HCT116 (cell line): ENCODE results near the gene CLIP4. TPM values are rescaled to one million over a fixed set of nuclear protein-coding genes. Genes with fewer than 3 reads are reported as not detected.

Experiments used
- ATAC-seq: fragments of 200-7000 bp; cut with Tn5 transposase; 2 replicates; pipeline ENCODE4 v1.9.1; 2020; ENCODE audit warnings: mild to moderate bottlenecking, moderate library complexity
- BruUV-seq: library from RNA; stranded (reverse); fragments of 400-500 nt; replicated peaks from 2 replicates; lab custom pipeline; 2021; lab: Mats Ljungman, UMichigan
- CTCF ChIA-PET: fragments of 300-600 bp; sonication (Branson Sonifier 250); formaldehyde crosslinking; loops from one replicate; lab custom pipeline; 2021; ENCODE audit warnings: antibody characterized with exemption; lab: Charles Lee
- POLR2A ChIA-PET: fragments of 300-600, 350-600 bp; sonication (Branson Sonifier 250); formaldehyde crosslinking; loops from one replicate; lab custom pipeline; 2021; ENCODE audit warnings: antibody characterized with exemption; lab: Charles Lee
- RAD21 ChIA-PET, 2 experiments: fragments of 300-600 bp; sonication (Branson Sonifier 250); formaldehyde crosslinking; loops; one replicate each; lab custom pipeline; 2023; ENCODE audit warnings: low total read pairs in 2 of 2; ENCODE audit not compliant: uncharacterized antibody in 2 of 2, unreplicated experiment in 2 of 2, low non-redundant PET in 1 of 2; lab: Charles Lee
- DNase-seq: peaks from one replicate; pipeline ENCODE4 v3.0.0-alpha.2; 2010; ENCODE audit warnings: low read depth, low spot score
- H2AFZ ChIP-seq: fragments of 200-600 bp; shearing (Covaris generic), sonication (generic); 2 replicates; pipeline ENCODE4 v1.6.1; 2017; ENCODE audit warnings: low read depth, mixed run types, mixed read lengths, antibody characterized with exemption, low read length; ENCODE audit not compliant: poor library complexity, severe bottlenecking
- H3K27ac ChIP-seq: 2 replicates; pipeline ENCODE4 v1.5.1; 2012; ENCODE audit warnings: low read depth, low read length
- H3K27me3 ChIP-seq: fragments of 200-600 bp; sonication (generic); 2 replicates; pipeline ENCODE4 v1.6.1; 2016; ENCODE audit warnings: mixed run types, low read length, mixed read lengths; ENCODE audit not compliant: insufficient read depth
- H3K36me3 ChIP-seq, 2 experiments: fragments of 200-500 bp in 1 of 2; fragments of 200-600 bp in 1 of 2; sonication (Bioruptor generic) in 1 of 2; sonication (generic) in 1 of 2; 2 replicates each; pipeline versions ENCODE4 v1.5.1 to v1.6.1; 2014 to 2016; ENCODE audit warnings: low read length in 2 of 2, inconsistent platforms in 1 of 2, mixed read lengths in 1 of 2, mixed run types in 1 of 2; ENCODE audit not compliant: insufficient read depth in 2 of 2, control insufficient read depth in 1 of 2
- H3K4me1 ChIP-seq, 2 experiments: fragments of 200-600 bp in 1 of 2; sonication (generic) in 1 of 2; 2 replicates each; pipeline versions ENCODE4 v1.5.1 to v1.6.1; 2012 to 2017; ENCODE audit warnings: low read length in 2 of 2, inconsistent platforms in 1 of 2, mild to moderate bottlenecking in 1 of 2, mixed read lengths in 1 of 2, mixed run types in 1 of 2, moderate library complexity in 1 of 2; ENCODE audit not compliant: insufficient read depth in 2 of 2, control insufficient read depth in 1 of 2
- H3K4me2 ChIP-seq: fragments of 200-600 bp; sonication (generic); 2 replicates; pipeline ENCODE4 v1.6.1; 2017; ENCODE audit warnings: mixed run types, low read length, mixed read lengths
- H3K4me3 ChIP-seq, 2 experiments: fragments of 200-600 bp in 1 of 2; sonication (generic) in 1 of 2; replicated peaks in 1 of 2; 2 replicates each; pipeline ENCODE4 v1.5.1; 2011 to 2016; ENCODE audit warnings: low read length in 2 of 2, control low read depth in 1 of 2, low read depth in 1 of 2, mild to moderate bottlenecking in 1 of 2, mixed read lengths in 1 of 2, mixed run types in 1 of 2
- H3K79me2 ChIP-seq: fragments of 200-600 bp; sonication (generic); 2 replicates; pipeline ENCODE4 v1.6.1; 2017; ENCODE audit warnings: mild to moderate bottlenecking, mixed run types, low read length, moderate library complexity, mixed read lengths; ENCODE audit not compliant: insufficient read depth
- H3K9ac ChIP-seq: fragments of 200-600 bp; sonication (generic); 2 replicates; pipeline ENCODE4 v1.6.1; 2016; ENCODE audit warnings: low read length, mixed read lengths
- H3K9me2 ChIP-seq: fragments of 200-600 bp; sonication (generic), shearing (Covaris generic); 2 replicates; pipeline ENCODE4 v1.6.1; 2017; ENCODE audit warnings: mixed run types, mild to moderate bottlenecking, moderate library complexity; ENCODE audit not compliant: insufficient read depth
- H3K9me3 ChIP-seq, 2 experiments: fragments of 200-500 bp in 1 of 2; fragments of 200-600 bp in 1 of 2; sonication (Bioruptor generic) in 1 of 2; sonication (generic) in 1 of 2; 2 replicates each; pipeline ENCODE4 v1.6.1; 2014 to 2017; ENCODE audit warnings: low read length in 2 of 2, mixed read lengths in 2 of 2, inconsistent platforms in 1 of 2, low read depth in 1 of 2, mild to moderate bottlenecking in 1 of 2, mixed run types in 1 of 2, moderate library complexity in 1 of 2; ENCODE audit not compliant: control insufficient read depth in 1 of 2, insufficient read depth in 1 of 2
- H4K20me1 ChIP-seq: fragments of 200-600 bp; sonication (generic), shearing (Covaris generic); 2 replicates; pipeline ENCODE4 v1.6.1; 2017; ENCODE audit warnings: mixed run types, mild to moderate bottlenecking, moderate library complexity; ENCODE audit not compliant: insufficient read depth
- CBX3 ChIP-seq: IDR thresholded peaks from 2 replicates; pipeline ENCODE4 v1.6.1; 2012; ENCODE audit warnings: low read depth
- ELF1 ChIP-seq: IDR thresholded peaks from 2 replicates; pipeline ENCODE4 v1.6.1; 2012; ENCODE audit warnings: low read depth, borderline replicate concordance
- EZH2 ChIP-seq: fragments of 200-600 bp; sonication (generic); IDR thresholded peaks from 2 replicates; pipeline ENCODE4 v1.6.1; 2017; ENCODE audit warnings: antibody characterized with exemption, mixed run types
- EZH2phosphoT487 ChIP-seq: fragments of 200-600 bp; IDR thresholded peaks from 2 replicates; pipeline ENCODE4 v1.6.1; 2018; ENCODE audit warnings: antibody characterized with exemption, borderline replicate concordance
- POLR2A ChIP-seq: IDR thresholded peaks from 2 replicates; pipeline ENCODE4 v1.7.0; 2011; ENCODE audit warnings: borderline replicate concordance; ENCODE audit not compliant: insufficient read depth, insufficient read length; ENCODE audit errors: extremely low read depth
- POLR2AphosphoS5 ChIP-seq: IDR thresholded peaks from 2 replicates; pipeline ENCODE4 v1.6.1; 2011; ENCODE audit warnings: mild to moderate bottlenecking, low read depth, low read length, moderate library complexity
- SIN3A ChIP-seq: IDR thresholded peaks from 2 replicates; pipeline ENCODE4 v1.6.1; 2012; ENCODE audit warnings: low read depth
- SRF ChIP-seq: IDR thresholded peaks from 2 replicates; pipeline ENCODE4 v1.6.1; 2012; ENCODE audit warnings: low read depth
- YY1 ChIP-seq: IDR thresholded peaks from 2 replicates; pipeline ENCODE4 v1.6.1; 2011; ENCODE audit warnings: low read length, low read depth, moderate library complexity, mild to moderate bottlenecking; ENCODE audit not compliant: insufficient replicate concordance; ENCODE audit errors: extremely low read depth
- ZBTB33 ChIP-seq: IDR thresholded peaks from 2 replicates; pipeline ENCODE4 v1.6.1; 2011; ENCODE audit warnings: mild to moderate bottlenecking, low read length, moderate library complexity; ENCODE audit not compliant: insufficient replicate concordance; ENCODE audit errors: extremely low read depth
- ZNF274 ChIP-seq: fragments of 200-500 bp; sonication (Bioruptor generic); IDR thresholded peaks from 2 replicates; pipeline ENCODE4 v1.6.1; 2014; ENCODE audit warnings: mild to moderate bottlenecking, low read depth, low read length, inconsistent platforms
- intact Hi-C: fragments of 100-400 bp; cut with micrococcal nuclease; formaldehyde crosslinking; loops from 2 replicates; pipeline ENCODE4 v1.10.0; 2022
- total RNA-seq: library from RNA; stranded (reverse); gene quantifications from one replicate; pipeline ENCODE4 v1.2.1, GENCODE V29; 2021; ENCODE audit not compliant: unreplicated experiment
- TF ChIP-seq, protein P1 (sequence below): IDR thresholded peaks from 2 replicates; pipeline ENCODE4 v1.6.1; 2012; ENCODE audit warnings: low read depth
- TF ChIP-seq, protein P2 (sequence below): IDR thresholded peaks from 2 replicates; pipeline ENCODE4 v1.6.1; 2012

CLIP4 gene
- total RNA-seq, 1 experiment from 2014 or later: 27.8 TPM

- TF ChIP-seq, protein P1, sequence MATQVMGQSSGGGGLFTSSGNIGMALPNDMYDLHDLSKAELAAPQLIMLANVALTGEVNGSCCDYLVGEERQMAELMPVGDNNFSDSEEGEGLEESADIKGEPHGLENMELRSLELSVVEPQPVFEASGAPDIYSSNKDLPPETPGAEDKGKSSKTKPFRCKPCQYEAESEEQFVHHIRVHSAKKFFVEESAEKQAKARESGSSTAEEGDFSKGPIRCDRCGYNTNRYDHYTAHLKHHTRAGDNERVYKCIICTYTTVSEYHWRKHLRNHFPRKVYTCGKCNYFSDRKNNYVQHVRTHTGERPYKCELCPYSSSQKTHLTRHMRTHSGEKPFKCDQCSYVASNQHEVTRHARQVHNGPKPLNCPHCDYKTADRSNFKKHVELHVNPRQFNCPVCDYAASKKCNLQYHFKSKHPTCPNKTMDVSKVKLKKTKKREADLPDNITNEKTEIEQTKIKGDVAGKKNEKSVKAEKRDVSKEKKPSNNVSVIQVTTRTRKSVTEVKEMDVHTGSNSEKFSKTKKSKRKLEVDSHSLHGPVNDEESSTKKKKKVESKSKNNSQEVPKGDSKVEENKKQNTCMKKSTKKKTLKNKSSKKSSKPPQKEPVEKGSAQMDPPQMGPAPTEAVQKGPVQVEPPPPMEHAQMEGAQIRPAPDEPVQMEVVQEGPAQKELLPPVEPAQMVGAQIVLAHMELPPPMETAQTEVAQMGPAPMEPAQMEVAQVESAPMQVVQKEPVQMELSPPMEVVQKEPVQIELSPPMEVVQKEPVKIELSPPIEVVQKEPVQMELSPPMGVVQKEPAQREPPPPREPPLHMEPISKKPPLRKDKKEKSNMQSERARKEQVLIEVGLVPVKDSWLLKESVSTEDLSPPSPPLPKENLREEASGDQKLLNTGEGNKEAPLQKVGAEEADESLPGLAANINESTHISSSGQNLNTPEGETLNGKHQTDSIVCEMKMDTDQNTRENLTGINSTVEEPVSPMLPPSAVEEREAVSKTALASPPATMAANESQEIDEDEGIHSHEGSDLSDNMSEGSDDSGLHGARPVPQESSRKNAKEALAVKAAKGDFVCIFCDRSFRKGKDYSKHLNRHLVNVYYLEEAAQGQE: no peak
- TF ChIP-seq POLR2A: no peak
- no peak for TF ChIP-seq YY1
- TF ChIP-seq, all 23 proteins: peak for 0
Measured at GRCh38 chr2:29226375-29226774, 111.2 kb downstream of the CLIP4 start (continued).

- no peaks in the 10 kb centered on the region for H4K20me1 ChIP-seq
- no peak overlapping the region for H3K27ac ChIP-seq
- H2AFZ ChIP-seq: no peak overlapping the region
- no peak for DNase-seq
- no peak overlapping the region for H3K4me2 ChIP-seq
- TF ChIP-seq ZBTB33 (no peak), POLR2AphosphoS5 (no peak), SRF (no peak), CBX3 (no peak), ZNF274 (no peak), EZH2 (no peak), SIN3A (no peak), EZH2phosphoT487 (no peak), ELF1 (no peak)
- TF ChIP-seq, protein P2, sequence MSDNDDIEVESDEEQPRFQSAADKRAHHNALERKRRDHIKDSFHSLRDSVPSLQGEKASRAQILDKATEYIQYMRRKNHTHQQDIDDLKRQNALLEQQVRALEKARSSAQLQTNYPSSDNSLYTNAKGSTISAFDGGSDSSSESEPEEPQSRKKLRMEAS: no peak
- ChIA-PET RAD21 (no interaction called here), CTCF (no interaction called here), POLR2A (no interaction called here)
- no peaks in the 10 kb centered on the region for H3K9me3 ChIP-seq
- intact Hi-C loops: no loop called here
- H3K36me3 ChIP-seq: no peaks in the 10 kb centered on the region
- H3K9me2 ChIP-seq: no peaks in the 10 kb centered on the region
- no TSS peak for BruUV-seq
- H3K79me2 ChIP-seq: no peaks in the 10 kb centered on the region
- ATAC-seq: no peak
- H3K9ac ChIP-seq: no peak overlapping the region
- H3K4me1 ChIP-seq: no peaks in the 10 kb centered on the region
- H3K27me3 ChIP-seq: peaks cover 22% of the 10 kb centered on the region; the same call in 1 of the 2 replicates
- no peak overlapping the region for H3K4me3 ChIP-seq
Measured at GRCh38 chr2:29226808-29227207, 111.6 kb downstream of the CLIP4 start.
